ENCODE data around the gene SLC25A12. TPM values are rescaled to one million over a fixed set of nuclear protein-coding genes. Genes with fewer than 3 reads are reported as not detected.

SLC25A12 gene
- total and polyA plus RNA-seq, 2 of the 13 experiments (the other 11 are each of a cell fraction or from before 2014, with no cell fraction given) = 8.1 to 15.9 TPM

DNA sequence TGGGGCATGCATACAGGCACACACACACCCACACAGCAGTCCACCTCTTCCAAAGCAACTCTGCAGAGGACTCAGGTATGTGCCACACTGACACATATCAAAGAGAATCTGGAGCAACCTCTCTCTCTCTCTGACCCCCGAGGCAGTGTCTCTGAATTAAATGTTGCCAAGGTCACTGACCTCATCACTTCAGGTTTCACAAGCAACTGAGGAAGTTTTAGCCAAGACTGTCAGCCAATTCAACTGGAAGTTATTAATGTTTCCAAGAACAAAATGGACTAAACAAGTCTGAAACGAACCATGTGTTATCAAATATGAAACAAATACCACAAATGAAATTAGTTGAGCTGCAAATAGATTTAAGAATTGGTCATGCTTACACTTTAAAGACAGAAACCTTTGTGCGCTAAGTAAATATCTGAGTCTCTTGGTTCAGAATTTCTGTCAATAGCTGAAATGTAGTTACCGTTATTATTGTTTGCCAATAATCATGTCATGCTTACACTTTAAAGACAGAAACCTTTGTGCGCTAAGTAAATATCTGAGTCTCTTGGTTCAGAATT is 86.1 kb downstream of the SLC25A12 start (continued):
- TF ChIP-seq ZNF747 (CRISPR knock-in tag; IDR thresholded peaks at IDR 0.05; ENCODE audit: borderline replicate concordance) (no peak), ZNF343 (CRISPR knock-in tag; IDR thresholded peaks at IDR 0.05) (no peak), KLF15 (CRISPR knock-in tag; IDR thresholded peaks at IDR 0.05; ENCODE audit: borderline replicate concordance) (no peak), ZNF350 (CRISPR knock-in tag; IDR thresholded peaks at IDR 0.05; ENCODE audit: borderline replicate concordance, low read depth) (no peak), MAF1 (CRISPR knock-in tag; IDR thresholded peaks at IDR 0.05; ENCODE audit: borderline replicate concordance) (no peak), ZNF496 (CRISPR knock-in tag; IDR thresholded peaks at IDR 0.05; ENCODE audit: insufficient replicate concordance) (no peak), SNRNP70 (IDR thresholded peaks at IDR 0.05; ENCODE audit: low read depth, low read length) (no peak), PHF8 (CRISPR knock-in tag; IDR thresholded peaks at IDR 0.05) (no peak), ZNF567 (CRISPR knock-in tag; IDR thresholded peaks at IDR 0.05; ENCODE audit: borderline replicate concordance) (no peak), THAP11 (CRISPR knock-in tag; IDR thresholded peaks at IDR 0.05) (no peak)
- TF ChIP-seq, protein P1, sequence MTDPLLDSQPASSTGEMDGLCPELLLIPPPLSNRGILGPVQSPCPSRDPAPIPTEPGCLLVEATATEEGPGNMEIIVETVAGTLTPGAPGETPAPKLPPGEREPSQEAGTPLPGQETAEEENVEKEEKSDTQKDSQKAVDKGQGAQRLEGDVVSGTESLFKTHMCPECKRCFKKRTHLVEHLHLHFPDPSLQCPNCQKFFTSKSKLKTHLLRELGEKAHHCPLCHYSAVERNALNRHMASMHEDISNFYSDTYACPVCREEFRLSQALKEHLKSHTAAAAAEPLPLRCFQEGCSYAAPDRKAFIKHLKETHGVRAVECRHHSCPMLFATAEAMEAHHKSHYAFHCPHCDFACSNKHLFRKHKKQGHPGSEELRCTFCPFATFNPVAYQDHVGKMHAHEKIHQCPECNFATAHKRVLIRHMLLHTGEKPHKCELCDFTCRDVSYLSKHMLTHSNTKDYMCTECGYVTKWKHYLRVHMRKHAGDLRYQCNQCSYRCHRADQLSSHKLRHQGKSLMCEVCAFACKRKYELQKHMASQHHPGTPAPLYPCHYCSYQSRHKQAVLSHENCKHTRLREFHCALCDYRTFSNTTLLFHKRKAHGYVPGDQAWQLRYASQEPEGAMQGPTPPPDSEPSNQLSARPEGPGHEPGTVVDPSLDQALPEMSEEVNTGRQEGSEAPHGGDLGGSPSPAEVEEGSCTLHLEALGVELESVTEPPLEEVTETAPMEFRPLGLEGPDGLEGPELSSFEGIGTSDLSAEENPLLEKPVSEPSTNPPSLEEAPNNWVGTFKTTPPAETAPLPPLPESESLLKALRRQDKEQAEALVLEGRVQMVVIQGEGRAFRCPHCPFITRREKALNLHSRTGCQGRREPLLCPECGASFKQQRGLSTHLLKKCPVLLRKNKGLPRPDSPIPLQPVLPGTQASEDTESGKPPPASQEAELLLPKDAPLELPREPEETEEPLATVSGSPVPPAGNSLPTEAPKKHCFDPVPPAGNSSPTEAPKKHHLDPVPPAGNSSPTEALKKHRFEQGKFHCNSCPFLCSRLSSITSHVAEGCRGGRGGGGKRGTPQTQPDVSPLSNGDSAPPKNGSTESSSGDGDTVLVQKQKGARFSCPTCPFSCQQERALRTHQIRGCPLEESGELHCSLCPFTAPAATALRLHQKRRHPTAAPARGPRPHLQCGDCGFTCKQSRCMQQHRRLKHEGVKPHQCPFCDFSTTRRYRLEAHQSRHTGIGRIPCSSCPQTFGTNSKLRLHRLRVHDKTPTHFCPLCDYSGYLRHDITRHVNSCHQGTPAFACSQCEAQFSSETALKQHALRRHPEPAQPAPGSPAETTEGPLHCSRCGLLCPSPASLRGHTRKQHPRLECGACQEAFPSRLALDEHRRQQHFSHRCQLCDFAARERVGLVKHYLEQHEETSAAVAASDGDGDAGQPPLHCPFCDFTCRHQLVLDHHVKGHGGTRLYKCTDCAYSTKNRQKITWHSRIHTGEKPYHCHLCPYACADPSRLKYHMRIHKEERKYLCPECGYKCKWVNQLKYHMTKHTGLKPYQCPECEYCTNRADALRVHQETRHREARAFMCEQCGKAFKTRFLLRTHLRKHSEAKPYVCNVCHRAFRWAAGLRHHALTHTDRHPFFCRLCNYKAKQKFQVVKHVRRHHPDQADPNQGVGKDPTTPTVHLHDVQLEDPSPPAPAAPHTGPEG (CRISPR knock-in tag; IDR thresholded peaks at IDR 0.05) = no peak
- TF ChIP-seq, protein P2, sequence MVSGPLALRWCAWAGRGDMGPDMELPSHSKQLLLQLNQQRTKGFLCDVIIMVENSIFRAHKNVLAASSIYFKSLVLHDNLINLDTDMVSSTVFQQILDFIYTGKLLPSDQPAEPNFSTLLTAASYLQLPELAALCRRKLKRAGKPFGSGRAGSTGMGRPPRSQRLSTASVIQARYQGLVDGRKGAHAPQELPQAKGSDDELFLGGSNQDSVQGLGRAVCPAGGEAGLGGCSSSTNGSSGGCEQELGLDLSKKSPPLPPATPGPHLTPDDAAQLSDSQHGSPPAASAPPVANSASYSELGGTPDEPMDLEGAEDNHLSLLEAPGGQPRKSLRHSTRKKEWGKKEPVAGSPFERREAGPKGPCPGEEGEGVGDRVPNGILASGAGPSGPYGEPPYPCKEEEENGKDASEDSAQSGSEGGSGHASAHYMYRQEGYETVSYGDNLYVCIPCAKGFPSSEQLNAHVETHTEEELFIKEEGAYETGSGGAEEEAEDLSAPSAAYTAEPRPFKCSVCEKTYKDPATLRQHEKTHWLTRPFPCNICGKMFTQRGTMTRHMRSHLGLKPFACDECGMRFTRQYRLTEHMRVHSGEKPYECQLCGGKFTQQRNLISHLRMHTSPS (CRISPR knock-in tag; IDR thresholded peaks at IDR 0.05; ENCODE audit: low read depth) = no peak
- TF ChIP-seq, protein P3, sequence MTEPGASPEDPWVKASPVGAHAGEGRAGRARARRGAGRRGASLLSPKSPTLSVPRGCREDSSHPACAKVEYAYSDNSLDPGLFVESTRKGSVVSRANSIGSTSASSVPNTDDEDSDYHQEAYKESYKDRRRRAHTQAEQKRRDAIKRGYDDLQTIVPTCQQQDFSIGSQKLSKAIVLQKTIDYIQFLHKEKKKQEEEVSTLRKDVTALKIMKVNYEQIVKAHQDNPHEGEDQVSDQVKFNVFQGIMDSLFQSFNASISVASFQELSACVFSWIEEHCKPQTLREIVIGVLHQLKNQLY (CRISPR knock-in tag; IDR thresholded peaks at IDR 0.05) = peak; percentile 29; the same call in 1 of the 2 replicates
- TF ChIP-seq, protein P4, sequence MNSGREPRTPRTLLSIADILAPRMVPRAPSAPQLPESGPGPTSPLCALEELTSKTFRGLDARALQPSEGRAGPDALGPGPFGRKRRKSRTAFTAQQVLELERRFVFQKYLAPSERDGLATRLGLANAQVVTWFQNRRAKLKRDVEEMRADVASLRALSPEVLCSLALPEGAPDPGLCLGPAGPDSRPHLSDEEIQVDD (CRISPR knock-in tag; IDR thresholded peaks at IDR 0.05; ENCODE audit: borderline replicate concordance) = no peak
- TF ChIP-seq, protein P5, sequence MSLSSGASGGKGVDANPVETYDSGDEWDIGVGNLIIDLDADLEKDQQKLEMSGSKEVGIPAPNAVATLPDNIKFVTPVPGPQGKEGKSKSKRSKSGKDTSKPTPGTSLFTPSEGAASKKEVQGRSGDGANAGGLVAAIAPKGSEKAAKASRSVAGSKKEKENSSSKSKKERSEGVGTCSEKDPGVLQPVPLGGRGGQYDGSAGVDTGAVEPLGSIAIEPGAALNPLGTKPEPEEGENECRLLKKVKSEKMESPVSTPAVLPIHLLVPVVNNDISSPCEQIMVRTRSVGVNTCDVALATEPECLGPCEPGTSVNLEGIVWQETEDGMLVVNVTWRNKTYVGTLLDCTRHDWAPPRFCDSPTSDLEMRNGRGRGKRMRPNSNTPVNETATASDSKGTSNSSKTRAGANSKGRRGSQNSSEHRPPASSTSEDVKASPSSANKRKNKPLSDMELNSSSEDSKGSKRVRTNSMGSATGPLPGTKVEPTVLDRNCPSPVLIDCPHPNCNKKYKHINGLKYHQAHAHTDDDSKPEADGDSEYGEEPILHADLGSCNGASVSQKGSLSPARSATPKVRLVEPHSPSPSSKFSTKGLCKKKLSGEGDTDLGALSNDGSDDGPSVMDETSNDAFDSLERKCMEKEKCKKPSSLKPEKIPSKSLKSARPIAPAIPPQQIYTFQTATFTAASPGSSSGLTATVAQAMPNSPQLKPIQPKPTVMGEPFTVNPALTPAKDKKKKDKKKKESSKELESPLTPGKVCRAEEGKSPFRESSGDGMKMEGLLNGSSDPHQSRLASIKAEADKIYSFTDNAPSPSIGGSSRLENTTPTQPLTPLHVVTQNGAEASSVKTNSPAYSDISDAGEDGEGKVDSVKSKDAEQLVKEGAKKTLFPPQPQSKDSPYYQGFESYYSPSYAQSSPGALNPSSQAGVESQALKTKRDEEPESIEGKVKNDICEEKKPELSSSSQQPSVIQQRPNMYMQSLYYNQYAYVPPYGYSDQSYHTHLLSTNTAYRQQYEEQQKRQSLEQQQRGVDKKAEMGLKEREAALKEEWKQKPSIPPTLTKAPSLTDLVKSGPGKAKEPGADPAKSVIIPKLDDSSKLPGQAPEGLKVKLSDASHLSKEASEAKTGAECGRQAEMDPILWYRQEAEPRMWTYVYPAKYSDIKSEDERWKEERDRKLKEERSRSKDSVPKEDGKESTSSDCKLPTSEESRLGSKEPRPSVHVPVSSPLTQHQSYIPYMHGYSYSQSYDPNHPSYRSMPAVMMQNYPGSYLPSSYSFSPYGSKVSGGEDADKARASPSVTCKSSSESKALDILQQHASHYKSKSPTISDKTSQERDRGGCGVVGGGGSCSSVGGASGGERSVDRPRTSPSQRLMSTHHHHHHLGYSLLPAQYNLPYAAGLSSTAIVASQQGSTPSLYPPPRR (CRISPR knock-in tag; IDR thresholded peaks at IDR 0.05; ENCODE audit: borderline replicate concordance) = peak; percentile 65
